NT2/D1 (cell line): ENCODE data around the gene CRELD2.

ENCODE experiments used
- YY1 ChIP-seq: IDR thresholded peaks from 2 replicates; pipeline ENCODE4 v1.6.1; 2011; ENCODE audit not compliant: insufficient read length, insufficient read depth
- ZNF274 ChIP-seq: IDR thresholded peaks from 2 replicates; pipeline ENCODE4 v1.6.1; 2011; ENCODE audit warnings: mild to moderate bottlenecking, low read depth, low read length

- TF ChIP-seq YY1 = no peak
- TF ChIP-seq ZNF274 = no peak
Measured at GRCh38 chr22:49910229-49911155, 7.9 kb upstream of the CRELD2 start.
